Stimulated activated CD8-positive, alpha-beta memory T cell treated with anti-CD3 and anti-CD28 coated beads, Interleukin-15, amount 100 ng/mL, for 48 hours (primary cell): ENCODE data around the gene LGALS7.
A peak's percentile ranks its signal among the peaks of the same experiment; 100 is the strongest.

Experiments used
- DNase-seq, 2 donors: peaks; one replicate each; pipeline ENCODE4 v3.0.0-alpha.2; 2020; ENCODE audit warnings: low read depth in 2 of 2

Gene LGALS7

GRCh38 chr19:38740932-38741331 is 32.4 kb downstream of the LGALS7 start:
- no peak for DNase-seq

- DNase-seq, result no peak
These were observed 33.1 kb downstream of the LGALS7 start for GRCh38 chr19:38740257-38740592.

- no peak for DNase-seq
These were observed 33.7 kb downstream of the LGALS7 start for GRCh38 chr19:38739440-38740256.

- DNase-seq, result no peak
These were observed 35.2 kb downstream of the LGALS7 start for GRCh38 chr19:38737921-38738737.

- no peak for DNase-seq
These were observed 35.9 kb downstream of the LGALS7 start for GRCh38 chr19:38737281-38737865.

- DNase-seq, result peak in 1 of 2 donors; percentile 55
These were observed 36.7 kb downstream of the LGALS7 start for GRCh38 chr19:38736413-38737280.

GRCh38 chr19:38736036-38736412 is 37.3 kb downstream of the LGALS7 start:
- DNase-seq, result peak; percentile 49 to 53

- no peak for DNase-seq
These were observed 38.0 kb downstream of the LGALS7 start for GRCh38 chr19:38735257-38735686.

GRCh38 chr19:38734426-38735256 is 38.7 kb downstream of the LGALS7 start:
- DNase-seq, result no peak

- no peak for DNase-seq
These were observed 39.2 kb downstream of the LGALS7 start for GRCh38 chr19:38734176-38734425.

- DNase-seq, result no peak
These were observed 39.7 kb downstream of the LGALS7 start for GRCh38 chr19:38733493-38734175.

- no peak for DNase-seq
These were observed 40.1 kb downstream of the LGALS7 start for GRCh38 chr19:38733241-38733492.

- no peak for DNase-seq
These were observed 41.5 kb downstream of the LGALS7 start for GRCh38 chr19:38731654-38732301.

- no peak for DNase-seq
These were observed 42.4 kb downstream of the LGALS7 start for GRCh38 chr19:38730731-38731589.

GRCh38 chr19:38730470-38730730 is 42.9 kb downstream of the LGALS7 start:
- DNase-seq, result no peak

- peak; percentile 66 to 68 for DNase-seq
These were observed 43.5 kb downstream of the LGALS7 start for GRCh38 chr19:38729653-38730469.

GRCh38 chr19:38728752-38729541 is 44.4 kb downstream of the LGALS7 start:
- DNase-seq, result no peak
